ENCODE measurements around the gene SLC44A1. TPM values are rescaled to one million over a fixed set of nuclear protein-coding genes. Genes with fewer than 3 reads are reported as not detected.

The SLC44A1 gene
- total and polyA plus RNA-seq, 10 of the 15 experiments (the other 5 are each of a cell fraction or from before 2014, with no cell fraction given), result 2.4 to 21.2 (median 12.4) TPM

DNA sequence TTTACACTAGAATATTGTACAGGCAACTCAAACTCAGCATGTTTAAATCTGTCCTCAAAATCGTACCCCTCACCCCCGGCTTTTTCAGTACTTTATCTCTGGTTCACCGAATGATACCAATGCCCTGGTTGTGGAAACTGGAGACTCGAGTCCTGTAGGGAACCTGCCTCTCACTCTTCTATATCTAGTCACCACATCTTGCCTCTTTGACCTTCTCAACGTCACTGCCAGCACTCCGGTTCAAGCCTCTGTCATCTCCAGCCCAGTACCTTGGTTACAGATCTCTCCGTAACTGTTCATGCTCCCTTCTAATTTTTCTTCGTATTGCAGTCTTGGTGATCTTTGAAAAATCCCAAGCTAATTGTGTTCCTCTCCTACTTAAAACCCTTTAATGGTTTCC lies 6.7 kb downstream of the SLC44A1 start:
- DNase-seq (ENCODE audit: low read depth, low spot score) (no peak), FAIRE-seq (no peak), ATAC-seq (no peak)
- BruUV-seq (replicated peaks), result no TSS peak
- 85% methylated on average over 8 of the region's 8 CpGs for WGBS (ENCODE audit: insufficient coverage, insufficient replicate concordance, low lambda C conversion rate, missing lambda C conversion rate)
- ChIA-PET POLR2A (no interaction called here), SMC1A (ENCODE audit: uncharacterized antibody, unreplicated experiment) (interaction anchor here (1.1 to 2.2 kb wide), 3 partner anchors 11 to 386 kb away, joined by 4 to 7 read pairs (median 4); no protein-coding TSS in a partner anchor), CTCF (interaction anchor here (2.8 kb wide), 1 partner anchor 163 kb away, joined by 12 read pairs; no protein-coding TSS in a partner anchor), RAD21 (ENCODE audit: unreplicated experiment) (no interaction called here)
- intact Hi-C loops (cut with micrococcal nuclease; ENCODE audit: unreplicated experiment), result no loop called here
- H3K9ac ChIP-seq (ENCODE audit: control insufficient read depth, insufficient read depth, low read length), result no peak overlapping the region
- H3K27me3 ChIP-seq (replicated peaks in 1 of 2; ENCODE audit: control insufficient read depth in 2 of 2, insufficient read depth in 2 of 2, low read length in 1 of 2), result no peaks in the 10 kb centered on the region
- H3K4me2 ChIP-seq (ENCODE audit: control insufficient read depth, insufficient read depth), result no peak overlapping the region
- no peak overlapping the region for H2AFZ ChIP-seq (ENCODE audit: control insufficient read depth, low read depth, low read length)
- H3K4me1 ChIP-seq (ENCODE audit: control insufficient read depth, insufficient read depth, low read length), result peaks cover 4% of the 10 kb centered on the region
- H3K79me2 ChIP-seq (ENCODE audit: control insufficient read depth, insufficient read depth, low read length), result peaks cover 4% of the 10 kb centered on the region
- in situ Hi-C loops (cut with MboI), result no loop called here
- no peak overlapping the region for H3K27ac ChIP-seq (ENCODE audit: control insufficient read depth, insufficient read depth)
- TF ChIP-seq HCFC1 (IDR thresholded peaks at IDR 0.05; ENCODE audit: low read length) (no peak), MXI1 (IDR thresholded peaks at IDR 0.05; ENCODE audit: low read depth, low read length) (no peak), PKNOX1 (IDR thresholded peaks at IDR 0.05) (no peak), POLR2AphosphoS5 (IDR thresholded peaks at IDR 0.05; ENCODE audit: low read length) (no peak), RAD21 (IDR thresholded peaks at IDR 0.05; ENCODE audit: insufficient read depth, low read depth, low read length) (no peak), EZH2 (IDR thresholded peaks at IDR 0.05; ENCODE audit: borderline replicate concordance, control insufficient read depth, low read depth, low read length) (no peak), NRF1 (conservative IDR thresholded peaks at IDR 0.05; ENCODE audit: low read depth, low read length) (no peak), CREB1 (IDR thresholded peaks at IDR 0.05; ENCODE audit: low read depth) (no peak), EGR1 (IDR thresholded peaks at IDR 0.05; ENCODE audit: borderline replicate concordance in 1 of 2, low read depth in 2 of 2, low read length in 2 of 2) (no peak), FOS (IDR thresholded peaks at IDR 0.05; ENCODE audit: borderline replicate concordance, extremely low read depth, insufficient read length) (no peak), ATF3 (IDR thresholded peaks at IDR 0.05; ENCODE audit: borderline replicate concordance, extremely low read depth, low read depth, low read length) (no peak), GATAD2B (conservative IDR thresholded peaks at IDR 0.05; ENCODE audit: low read depth) (no peak), STAT1 (conservative IDR thresholded peaks at IDR 0.05) (no peak), RAD51 (IDR thresholded peaks at IDR 0.05) (no peak), BACH1 (IDR thresholded peaks at IDR 0.05; ENCODE audit: borderline replicate concordance) (no peak), ATF7 (IDR thresholded peaks at IDR 0.05; ENCODE audit: low read depth) (no peak), NFXL1 (IDR thresholded peaks at IDR 0.05; ENCODE audit: borderline replicate concordance) (no peak)
- TF ChIP-seq, protein P1, sequence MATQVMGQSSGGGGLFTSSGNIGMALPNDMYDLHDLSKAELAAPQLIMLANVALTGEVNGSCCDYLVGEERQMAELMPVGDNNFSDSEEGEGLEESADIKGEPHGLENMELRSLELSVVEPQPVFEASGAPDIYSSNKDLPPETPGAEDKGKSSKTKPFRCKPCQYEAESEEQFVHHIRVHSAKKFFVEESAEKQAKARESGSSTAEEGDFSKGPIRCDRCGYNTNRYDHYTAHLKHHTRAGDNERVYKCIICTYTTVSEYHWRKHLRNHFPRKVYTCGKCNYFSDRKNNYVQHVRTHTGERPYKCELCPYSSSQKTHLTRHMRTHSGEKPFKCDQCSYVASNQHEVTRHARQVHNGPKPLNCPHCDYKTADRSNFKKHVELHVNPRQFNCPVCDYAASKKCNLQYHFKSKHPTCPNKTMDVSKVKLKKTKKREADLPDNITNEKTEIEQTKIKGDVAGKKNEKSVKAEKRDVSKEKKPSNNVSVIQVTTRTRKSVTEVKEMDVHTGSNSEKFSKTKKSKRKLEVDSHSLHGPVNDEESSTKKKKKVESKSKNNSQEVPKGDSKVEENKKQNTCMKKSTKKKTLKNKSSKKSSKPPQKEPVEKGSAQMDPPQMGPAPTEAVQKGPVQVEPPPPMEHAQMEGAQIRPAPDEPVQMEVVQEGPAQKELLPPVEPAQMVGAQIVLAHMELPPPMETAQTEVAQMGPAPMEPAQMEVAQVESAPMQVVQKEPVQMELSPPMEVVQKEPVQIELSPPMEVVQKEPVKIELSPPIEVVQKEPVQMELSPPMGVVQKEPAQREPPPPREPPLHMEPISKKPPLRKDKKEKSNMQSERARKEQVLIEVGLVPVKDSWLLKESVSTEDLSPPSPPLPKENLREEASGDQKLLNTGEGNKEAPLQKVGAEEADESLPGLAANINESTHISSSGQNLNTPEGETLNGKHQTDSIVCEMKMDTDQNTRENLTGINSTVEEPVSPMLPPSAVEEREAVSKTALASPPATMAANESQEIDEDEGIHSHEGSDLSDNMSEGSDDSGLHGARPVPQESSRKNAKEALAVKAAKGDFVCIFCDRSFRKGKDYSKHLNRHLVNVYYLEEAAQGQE (IDR thresholded peaks at IDR 0.05; ENCODE audit: low read depth, low read length), result no peak
- TF ChIP-seq, protein P2, sequence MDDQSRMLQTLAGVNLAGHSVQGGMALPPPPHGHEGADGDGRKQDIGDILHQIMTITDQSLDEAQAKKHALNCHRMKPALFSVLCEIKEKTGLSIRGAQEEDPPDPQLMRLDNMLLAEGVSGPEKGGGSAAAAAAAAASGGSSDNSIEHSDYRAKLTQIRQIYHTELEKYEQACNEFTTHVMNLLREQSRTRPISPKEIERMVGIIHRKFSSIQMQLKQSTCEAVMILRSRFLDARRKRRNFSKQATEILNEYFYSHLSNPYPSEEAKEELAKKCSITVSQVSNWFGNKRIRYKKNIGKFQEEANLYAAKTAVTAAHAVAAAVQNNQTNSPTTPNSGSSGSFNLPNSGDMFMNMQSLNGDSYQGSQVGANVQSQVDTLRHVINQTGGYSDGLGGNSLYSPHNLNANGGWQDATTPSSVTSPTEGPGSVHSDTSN (IDR thresholded peaks at IDR 0.05; ENCODE audit: insufficient replicate concordance, low read depth, low read length), result no peak
- H4K20me1 ChIP-seq (ENCODE audit: control insufficient read depth, insufficient read depth), result no peaks in the 10 kb centered on the region
- H3K4me3 ChIP-seq, result no peak overlapping the region
- H3K36me3 ChIP-seq (ENCODE audit: control insufficient read depth in 2 of 2, insufficient read depth in 2 of 2, low read length in 1 of 2), result no peaks in the 10 kb centered on the region
- H3K9me3 ChIP-seq (replicated peaks; ENCODE audit: control insufficient read depth, insufficient read depth, low read length), result no peaks in the 10 kb centered on the region

Measured in GM12878 (cell line).